DND-41 (cell line): ENCODE data around the gene SLC16A3.
A peak's percentile ranks its signal among the peaks of the same experiment; 100 is the strongest.

Experiments
- ATAC-seq: fragments of 200-7000 bp; cut with Tn5 transposase; 3 replicates; pipeline ENCODE4 v1.9.1; 2021; ENCODE audit warnings: low read depth; ENCODE audit not compliant: insufficient read depth
- DNase-seq: peaks from one replicate; pipeline ENCODE4 v3.0.0-alpha.2; 2020
- H2AFZ ChIP-seq: 2 replicates; pipeline ENCODE4 v1.6.0; 2012; ENCODE audit warnings: low read depth, low read length
- H3K27ac ChIP-seq: 2 replicates; pipeline ENCODE4 v1.5.1; 2012; ENCODE audit warnings: low read length, inconsistent platforms
- H3K27me3 ChIP-seq: fragments of 200-600 bp; sonication (generic); 2 replicates; pipeline ENCODE4 v1.6.0; 2012; ENCODE audit warnings: low read length, mild to moderate bottlenecking, inconsistent platforms; ENCODE audit not compliant: insufficient read depth, poor library complexity
- H3K36me3 ChIP-seq: 2 replicates; pipeline ENCODE4 v1.5.1; 2012; ENCODE audit warnings: low read length, inconsistent platforms; ENCODE audit not compliant: insufficient read depth
- H3K4me1 ChIP-seq: 2 replicates; pipeline ENCODE4 v1.5.1; 2012; ENCODE audit warnings: mild to moderate bottlenecking, low read length; ENCODE audit not compliant: insufficient read depth
- H3K4me2 ChIP-seq: 2 replicates; pipeline ENCODE4 v1.6.0; 2012; ENCODE audit warnings: mild to moderate bottlenecking, moderate library complexity, low read length, inconsistent platforms; ENCODE audit not compliant: insufficient read depth
- H3K4me3 ChIP-seq, 2 experiments: fragments of 200-600 bp in 1 of 2; shearing (Covaris generic) in 1 of 2; 2 replicates each; pipeline ENCODE4 v1.5.1; 2012 to 2016; ENCODE audit warnings: inconsistent platforms in 2 of 2, low read length in 2 of 2, mild to moderate bottlenecking in 2 of 2, low read depth in 1 of 2, moderate library complexity in 1 of 2
- H3K79me2 ChIP-seq: 2 replicates; pipeline ENCODE4 v1.6.0; 2012; ENCODE audit warnings: low read length, inconsistent platforms; ENCODE audit not compliant: insufficient read depth
- H3K9ac ChIP-seq: 2 replicates; pipeline ENCODE4 v1.6.0; 2012; ENCODE audit warnings: low read depth, mild to moderate bottlenecking, inconsistent platforms, low read length, moderate library complexity
- H3K9me3 ChIP-seq: 2 replicates; pipeline ENCODE4 v1.5.1; 2012; ENCODE audit warnings: low read length, moderate library complexity, mild to moderate bottlenecking, inconsistent platforms; ENCODE audit not compliant: insufficient read depth, severe bottlenecking
- H4K20me1 ChIP-seq: 2 replicates; pipeline ENCODE4 v1.6.0; 2012; ENCODE audit warnings: low read length; ENCODE audit not compliant: insufficient read depth
- CTCF ChIP-seq: IDR thresholded peaks from 2 replicates; pipeline ENCODE4 v1.5.1; 2012; ENCODE audit warnings: borderline replicate concordance, low read length, moderate library complexity, mild to moderate bottlenecking; ENCODE audit not compliant: poor library complexity, severe bottlenecking; ENCODE audit errors: extremely low read depth
- EZH2 ChIP-seq: IDR thresholded peaks from 3 replicates; pipeline ENCODE4 v1.6.1; 2012; ENCODE audit warnings: borderline replicate concordance, low read depth, mild to moderate bottlenecking, moderate library complexity, low read length, inconsistent platforms; ENCODE audit not compliant: severe bottlenecking

The SLC16A3 gene

GRCh38 chr17:82255402-82255972 lies 26.6 kb downstream of the SLC16A3 start:
- no peak overlapping the region for H3K4me2 ChIP-seq
- no peak for DNase-seq
- peaks cover 81% of the 10 kb centered on the region for H3K79me2 ChIP-seq
- no peak overlapping the region for H3K9ac ChIP-seq
- H4K20me1 ChIP-seq, result peaks cover 66% of the 10 kb centered on the region
- no peak overlapping the region for H3K27ac ChIP-seq
- TF ChIP-seq EZH2 (no peak), CTCF (no peak)
- H3K9me3 ChIP-seq, result no peaks in the 10 kb centered on the region
- H2AFZ ChIP-seq, result no peak overlapping the region
- peaks cover 87% of the 10 kb centered on the region for H3K36me3 ChIP-seq
- H3K4me1 ChIP-seq, result no peaks in the 10 kb centered on the region
- no peaks in the 10 kb centered on the region for H3K27me3 ChIP-seq
- H3K4me3 ChIP-seq, result no peak overlapping the region
- no peak for ATAC-seq

GRCh38 chr17:82256242-82256885 lies 27.5 kb downstream of the SLC16A3 start:
- peaks cover 81% of the 10 kb centered on the region for H3K79me2 ChIP-seq
- peaks cover 66% of the 10 kb centered on the region for H4K20me1 ChIP-seq
- H3K27ac ChIP-seq, result no peak overlapping the region
- no peaks in the 10 kb centered on the region for H3K4me1 ChIP-seq
- no peak overlapping the region for H3K4me2 ChIP-seq
- ATAC-seq (no peak), DNase-seq (no peak)
- no peaks in the 10 kb centered on the region for H3K9me3 ChIP-seq
- peaks cover 87% of the 10 kb centered on the region for H3K36me3 ChIP-seq
- H3K9ac ChIP-seq, result no peak overlapping the region
- no peak overlapping the region for H3K4me3 ChIP-seq
- no peak overlapping the region for H2AFZ ChIP-seq
- TF ChIP-seq CTCF (no peak), EZH2 (no peak)
- no peaks in the 10 kb centered on the region for H3K27me3 ChIP-seq

- Histone ChIP-seq H3K27me3 (no peaks in the 10 kb centered on the region), H3K4me3 (no peak overlapping the region), H3K9me3 (no peaks in the 10 kb centered on the region), H3K4me2 (no peak overlapping the region), H3K27ac (no peak overlapping the region), H2AFZ (no peak overlapping the region), H3K9ac (no peak overlapping the region), H3K36me3 (peaks cover 88% of the 10 kb centered on the region), H3K4me1 (no peaks in the 10 kb centered on the region), H4K20me1 (peaks cover 69% of the 10 kb centered on the region), H3K79me2 (peaks cover 84% of the 10 kb centered on the region)
- no peak for TF ChIP-seq CTCF
- TF ChIP-seq EZH2, result no peak
- ATAC-seq, result peak; percentile 58; the same call in 2 of the 3 replicates
- peak; percentile 35 for DNase-seq
Observed at GRCh38 chr17:82257473-82257872, 28.6 kb downstream of the SLC16A3 start.
